Natural killer cell (primary cell): Measurements from ENCODE around the gene SPTLC3. TPM values are rescaled to one million over a fixed set of nuclear protein-coding genes. Genes with fewer than 3 reads are reported as not detected.

ENCODE experiments used
- ATAC-seq, 3 donors: fragments of 150-1000 bp in 2 of 3; fragments of 200-7000 bp in 1 of 3; cut with Tn5 transposase; 1 replicate in 1 of 3; 2 replicates in 2 of 3; pipeline ENCODE4 v1.10.0; 2021; ENCODE audit warnings: mild to moderate bottlenecking in 2 of 3, moderate library complexity in 2 of 3
- DNase-seq, 2 donors: peaks; one replicate each; pipeline versions ENCODE4 v3.0.0 to v3.0.0-alpha.2; 2013 to 2021; ENCODE audit warnings: mixed read lengths in 1 of 2
- H3K27ac ChIP-seq: one replicate; pipeline ENCODE4 v1.5.1; 2013; ENCODE audit warnings: mild to moderate bottlenecking, low read length
- H3K27me3 ChIP-seq: one replicate; pipeline ENCODE4 v1.6.1; 2013; ENCODE audit warnings: low read length; ENCODE audit not compliant: control insufficient read depth, insufficient read depth
- H3K36me3 ChIP-seq: one replicate; pipeline ENCODE4 v1.6.1; 2013; ENCODE audit warnings: low read length; ENCODE audit not compliant: control insufficient read depth, insufficient read depth
- H3K4me1 ChIP-seq: one replicate; pipeline ENCODE4 v1.6.1; 2013; ENCODE audit warnings: low read length; ENCODE audit not compliant: control insufficient read depth, insufficient read depth
- H3K4me3 ChIP-seq: one replicate; pipeline ENCODE4 v1.5.1; 2013; ENCODE audit warnings: low read length
- H3K9me3 ChIP-seq: one replicate; pipeline ENCODE4 v1.6.1; 2013; ENCODE audit warnings: low read length; ENCODE audit not compliant: control insufficient read depth, insufficient read depth
- H3K27ac Mint-ChIP-seq, 2 donors: one replicate each; pipeline ENCODE4 v1.8.0; 2022; ENCODE audit warnings: mild to moderate bottlenecking in 2 of 2, mixed read lengths in 2 of 2, moderate library complexity in 1 of 2
- H3K27me3 Mint-ChIP-seq, 2 donors: one replicate each; pipeline ENCODE4 v1.8.0; 2022; ENCODE audit warnings: low read depth in 2 of 2, mixed read lengths in 2 of 2
- H3K36me3 Mint-ChIP-seq: one replicate; pipeline ENCODE4 v1.8.0; 2022; ENCODE audit warnings: mixed read lengths
- H3K4me1 Mint-ChIP-seq, 2 donors: one replicate each; pipeline ENCODE4 v1.8.0; 2022; ENCODE audit warnings: mixed read lengths in 2 of 2
- H3K4me3 Mint-ChIP-seq: one replicate; pipeline ENCODE4 v1.8.0; 2022; ENCODE audit warnings: mild to moderate bottlenecking, moderate library complexity, mixed read lengths
- H3K9me3 Mint-ChIP-seq, 2 donors: one replicate each; pipeline ENCODE4 v1.8.0; 2022; ENCODE audit warnings: mixed read lengths in 2 of 2
- CTCF ChIP-seq: fragments of 200-600 bp; IDR thresholded peaks from one replicate; pipeline ENCODE4 v1.8.0; 2022; ENCODE audit warnings: antibody characterized with exemption
- WGBS: methylation state at CpG from one replicate; pipeline ENCODE4 v1.1.7; 2013; ENCODE audit warnings: missing lambda C conversion rate; ENCODE audit not compliant: insufficient coverage; 5-methylcytosine and 5-hydroxymethylcytosine counted together
- intact Hi-C: fragments of 100-400 bp; cut with micrococcal nuclease; formaldehyde crosslinking; loops from one replicate; pipeline ENCODE4 v1.14.2; 2022
- total RNA-seq, 4 donors: library from RNA; stranded (reverse); fragments of 120-200 nt in 1 of 4; gene quantifications; one replicate each; pipeline versions ENCODE4 v1.2.3 to v1.2.4, GENCODE V29; 2013 to 2022

The SPTLC3 gene
- total RNA-seq, 3 donors from 2014 or later (not counting 1 experiment from before 2014, with no cell fraction given) = 1.5 to 4.6 (median 1.9) TPM

- DNase-seq (no peak), ATAC-seq (no peak)
- Histone ChIP-seq H3K4me1 (peaks cover 5% of the 10 kb centered on the region), H3K27ac (no peak overlapping the region), H3K9me3 (no peaks in the 10 kb centered on the region), H3K36me3 (no peaks in the 10 kb centered on the region), H3K4me3 (no peak overlapping the region), H3K27me3 (no peaks in the 10 kb centered on the region)
- Mint-ChIP-seq H3K27ac (no peak overlapping the region), H3K27me3 (no peaks in the 10 kb centered on the region), H3K36me3 (no peaks in the 10 kb centered on the region), H3K4me3 (no peak overlapping the region), H3K9me3 (no peaks in the 10 kb centered on the region), H3K4me1 (peaks cover 17 to 24% of the 10 kb centered on the region in 2 donors)
- intact Hi-C loops = no loop called here
- no peak for TF ChIP-seq CTCF
- 90% methylated on average over 7 of the region's 7 CpGs for WGBS
Measured at GRCh38 chr20:12969071-12969669, 39.6 kb upstream of the SPTLC3 start.

DNA sequence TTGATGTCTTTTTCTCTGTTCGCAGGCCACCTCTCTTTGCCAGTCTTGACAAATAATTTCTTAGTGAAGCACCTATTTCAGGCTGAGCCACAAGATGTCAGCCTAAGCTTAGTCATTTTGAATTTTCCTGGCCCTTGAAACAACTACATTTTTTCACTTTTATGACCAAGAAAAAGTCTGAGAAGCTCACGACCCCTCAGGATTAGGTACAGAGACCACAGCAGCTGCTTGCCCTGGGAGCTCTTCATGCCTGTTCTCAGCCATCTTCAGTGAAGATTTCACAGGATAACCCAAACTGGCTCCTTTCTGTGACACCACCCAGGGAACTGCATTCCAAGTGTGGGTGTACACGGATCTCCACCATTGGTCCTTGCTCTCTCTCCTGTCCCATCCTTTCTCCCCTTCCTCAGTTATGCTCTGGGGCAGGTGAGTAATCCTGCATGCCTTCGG lies 38.4 kb upstream of the SPTLC3 start:
- H3K9me3 ChIP-seq = no peaks in the 10 kb centered on the region
- no peak overlapping the region for H3K4me3 ChIP-seq
- Mint-ChIP-seq H3K36me3 (no peaks in the 10 kb centered on the region), H3K27ac (no peak overlapping the region), H3K4me3 (no peak overlapping the region), H3K27me3 (no peaks in the 10 kb centered on the region), H3K4me1 (peaks cover 13 to 19% of the 10 kb centered on the region in 2 donors), H3K9me3 (no peaks in the 10 kb centered on the region)
- no peak overlapping the region for H3K27ac ChIP-seq
- DNase-seq (peak in 1 of 2 donors; percentile 39), ATAC-seq (no peak)
- intact Hi-C loops = loop anchor here (5.0 kb wide), 1 partner anchor 137 kb away; no protein-coding TSS in a partner anchor
- no peaks in the 10 kb centered on the region for H3K36me3 ChIP-seq
- no peak for TF ChIP-seq CTCF
- WGBS = 63% methylated on average over 4 of the region's 4 CpGs
- peaks cover 3% of the 10 kb centered on the region for H3K4me1 ChIP-seq
- H3K27me3 ChIP-seq = no peaks in the 10 kb centered on the region

DNA sequence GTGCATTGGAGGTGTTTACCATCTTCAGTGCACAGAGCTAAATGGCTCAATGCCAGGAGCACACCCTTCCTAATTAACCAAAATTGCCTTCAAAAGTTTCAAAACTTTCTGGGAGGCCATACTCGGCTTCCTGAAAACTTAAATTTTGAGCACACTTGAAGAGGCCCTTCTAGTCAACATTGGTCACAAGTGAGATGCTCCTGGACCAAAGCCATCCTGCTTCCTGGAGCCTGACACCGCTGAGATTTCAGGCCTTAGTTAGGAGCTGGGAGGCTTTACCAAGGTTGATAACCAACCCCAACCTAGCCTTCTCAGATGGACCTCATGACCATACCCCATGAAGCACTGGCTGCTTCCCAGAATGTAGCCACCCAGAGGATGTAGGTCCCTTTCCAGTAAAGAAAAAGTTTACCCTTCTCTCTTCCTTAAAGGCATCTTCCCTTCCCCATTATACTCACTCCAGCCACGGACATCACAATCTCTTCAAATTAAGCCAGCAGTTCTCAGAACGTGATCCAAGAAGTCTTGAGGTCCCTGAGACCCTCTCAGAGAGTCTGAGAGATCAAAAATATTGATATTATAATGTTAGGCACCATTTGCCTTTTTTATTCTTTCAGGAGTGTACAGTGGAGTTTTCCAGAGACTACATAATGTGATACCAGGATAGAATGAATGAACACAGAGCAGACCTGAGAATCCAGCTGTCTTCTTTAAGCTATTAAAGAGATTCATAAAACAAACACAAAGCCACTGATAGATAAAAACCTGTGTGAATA lies 32.8 kb upstream of the SPTLC3 start:
- no peaks in the 10 kb centered on the region for H3K4me1 Mint-ChIP-seq
- Histone ChIP-seq H3K4me3 (no peak overlapping the region), H3K36me3 (no peaks in the 10 kb centered on the region), H3K27ac (no peak overlapping the region), H3K27me3 (no peaks in the 10 kb centered on the region), H3K4me1 (no peaks in the 10 kb centered on the region), H3K9me3 (no peaks in the 10 kb centered on the region)
- H3K9me3 Mint-ChIP-seq = no peaks in the 10 kb centered on the region
- no peak for TF ChIP-seq CTCF
- DNase-seq (no peak), ATAC-seq (no peak)
- H3K27me3 Mint-ChIP-seq = peaks cover 8 to 13% of the 10 kb centered on the region in 2 donors
- H3K27ac Mint-ChIP-seq = no peak overlapping the region
- intact Hi-C loops = no loop called here
- no peaks in the 10 kb centered on the region for H3K36me3 Mint-ChIP-seq
- H3K4me3 Mint-ChIP-seq = no peak overlapping the region
- 81% methylated on average over 4 of the region's 4 CpGs for WGBS
